HG03558 (cell line): ENCODE results near the gene ZNF70.

Experiments used
- ATAC-seq: cut with Tn5 transposase; IDR thresholded peaks from one replicate; pipeline ENCODE4 v1.9.1; 2021; ENCODE audit warnings: moderate number of reproducible peaks; ENCODE audit not compliant: unreplicated experiment; ENCODE audit errors: extremely low read depth

The ZNF70 gene

GRCh38 chr22:23697031-23697970, 53.6 kb downstream of the ZNF70 start:
- no peak for ATAC-seq

GRCh38 chr22:23696326-23696851, 54.5 kb downstream of the ZNF70 start:
- no peak for ATAC-seq

- ATAC-seq: no peak
Measured at GRCh38 chr22:23695571-23696325, 55.2 kb downstream of the ZNF70 start.

DNA sequence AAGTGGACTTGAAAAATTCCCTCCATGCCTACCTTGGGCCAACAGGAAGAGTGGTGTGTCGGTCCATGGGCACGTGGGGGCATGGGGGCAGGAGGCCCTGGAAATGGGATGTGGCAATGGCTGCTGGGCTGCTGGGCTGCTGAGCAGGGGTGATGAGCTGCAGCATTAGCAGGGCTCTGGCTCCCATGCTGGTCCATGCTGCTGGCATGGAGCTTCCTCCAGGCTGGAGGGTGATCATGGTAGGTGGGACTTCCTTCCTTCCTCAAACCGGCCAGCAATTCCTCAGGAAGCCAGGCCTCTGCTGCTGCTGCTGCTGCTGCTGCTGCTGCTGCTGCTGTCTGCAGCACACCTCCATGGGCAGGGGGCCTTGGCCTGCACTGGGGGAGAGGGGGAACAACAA, 55.8 kb downstream of the ZNF70 start:
- ATAC-seq: no peak

DNA sequence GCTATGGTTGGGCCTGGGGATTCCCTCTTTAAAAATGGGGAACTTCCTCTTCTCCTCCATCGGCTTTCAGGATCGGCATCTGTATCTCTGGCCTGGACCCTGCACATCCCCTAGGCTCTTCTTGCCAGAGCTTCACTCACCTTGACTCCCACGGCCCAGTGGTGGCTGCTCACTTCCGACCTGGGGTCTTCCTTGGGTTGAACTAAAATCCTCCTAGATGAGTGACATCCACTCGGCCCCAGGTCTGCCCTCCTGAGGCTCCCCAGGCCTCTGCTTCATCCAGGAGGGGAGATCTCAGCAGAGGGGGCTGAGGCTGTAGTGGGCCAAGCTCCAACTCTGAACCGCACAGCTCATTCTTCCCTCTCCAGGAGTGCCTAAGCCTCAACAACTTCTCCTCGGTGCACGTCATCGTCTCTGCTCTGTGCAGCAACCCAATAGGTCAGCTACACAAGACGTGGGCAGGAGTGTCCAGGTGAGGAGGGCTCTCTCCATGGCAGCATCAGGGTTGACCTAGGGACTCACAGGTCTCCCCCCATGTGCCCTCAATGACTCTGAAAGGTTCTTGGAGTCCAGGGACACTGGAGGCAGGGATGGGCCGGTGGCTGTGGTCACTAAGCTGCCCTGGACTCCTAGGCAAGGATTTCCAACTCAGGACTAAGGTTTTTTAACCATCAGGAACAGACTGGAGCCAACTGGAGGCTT, 56.8 kb downstream of the ZNF70 start:
- no peak for ATAC-seq

DNA sequence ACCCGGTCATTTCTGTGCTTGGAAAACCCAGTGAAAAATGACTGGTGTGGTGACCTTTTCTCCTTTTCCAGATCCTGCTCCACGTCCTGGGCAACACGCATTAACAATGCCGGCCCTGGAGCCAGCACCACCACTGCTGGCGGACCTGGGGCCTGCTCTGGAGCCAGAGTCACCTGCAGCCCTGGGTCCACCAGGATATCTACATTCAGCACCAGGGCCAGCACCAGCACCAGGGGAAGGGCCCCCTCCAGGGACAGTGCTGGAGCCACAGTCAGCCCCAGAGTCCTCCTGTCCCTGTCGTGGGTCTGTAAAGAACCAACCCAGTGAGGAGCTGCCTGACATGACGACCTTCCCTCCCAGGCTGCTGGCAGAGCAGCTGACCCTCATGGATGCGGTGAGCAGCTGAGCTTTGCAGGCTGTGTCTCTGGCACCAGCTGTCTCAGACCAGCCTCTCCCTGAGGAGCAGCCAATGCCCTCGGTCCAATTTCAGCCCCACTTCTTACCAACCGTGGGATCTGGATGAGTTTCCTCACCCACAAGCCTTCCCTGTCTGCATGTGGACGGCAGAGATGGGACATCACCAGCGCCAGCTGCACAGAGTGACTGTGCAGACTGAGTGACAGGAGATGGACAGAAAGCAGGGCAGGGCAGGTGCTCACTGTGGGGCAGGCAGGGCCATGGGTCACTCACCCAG, 58.2 kb downstream of the ZNF70 start:
- ATAC-seq: no peak

DNA sequence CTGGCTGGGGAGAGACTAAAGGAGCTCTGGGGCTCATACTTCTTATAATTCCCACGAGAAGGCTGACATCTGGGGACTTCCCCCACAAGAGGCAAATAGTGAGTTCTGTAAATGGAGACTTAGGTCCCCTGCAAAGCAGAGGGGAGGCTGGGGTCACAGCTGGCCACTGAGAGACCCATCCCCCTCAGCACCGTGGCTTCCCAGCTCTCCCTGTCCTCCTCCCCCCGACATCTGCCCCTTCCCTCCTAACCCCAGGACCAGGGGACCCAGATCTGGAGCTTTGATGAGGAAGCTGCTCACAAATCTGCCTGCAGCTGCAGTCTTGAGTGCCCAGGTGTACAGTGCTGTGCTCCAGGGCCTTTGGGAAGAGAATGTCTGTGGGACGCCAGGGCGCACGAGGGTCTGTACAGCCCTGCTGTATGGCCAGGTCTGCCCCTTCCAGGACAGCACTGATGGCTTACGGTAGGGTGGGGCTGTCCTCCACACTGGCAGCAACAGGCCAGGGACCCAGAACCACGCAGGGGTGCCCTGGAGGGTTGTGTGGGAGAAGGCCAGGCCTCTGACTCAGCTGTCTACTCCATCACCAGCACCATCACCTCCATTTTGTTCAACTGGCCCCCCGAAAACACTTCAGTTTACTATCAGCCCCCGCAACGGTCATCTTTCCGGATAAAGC, 59.0 kb downstream of the ZNF70 start:
- no peak for ATAC-seq

DNA sequence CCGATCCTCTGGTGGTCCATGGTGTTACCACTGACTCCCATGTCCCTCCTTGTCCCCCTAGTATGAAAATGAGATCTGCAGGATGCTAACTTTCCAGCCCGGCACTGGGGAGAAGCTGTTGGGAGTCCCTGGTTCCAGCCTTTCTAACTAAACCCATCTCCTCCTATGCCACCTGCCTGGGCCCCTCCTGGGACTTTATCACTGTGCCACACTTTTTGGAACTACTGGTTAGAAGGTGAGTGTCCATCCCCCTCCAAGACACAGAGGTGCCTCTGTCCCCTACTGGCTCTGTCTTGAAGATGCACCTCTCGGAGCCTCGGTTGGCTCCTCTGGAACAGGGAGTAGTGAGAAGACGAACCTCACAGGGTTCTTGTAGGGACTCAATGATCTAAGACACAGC, 60.2 kb downstream of the ZNF70 start, which contains the start of gene RGL4:
Gene RGL4, plus strand, starts transcription at position 301 of the 400 bp plus-strand sequence. CDS start 1,018 bp downstream, outside the sequence.
- no peak for ATAC-seq

DNA sequence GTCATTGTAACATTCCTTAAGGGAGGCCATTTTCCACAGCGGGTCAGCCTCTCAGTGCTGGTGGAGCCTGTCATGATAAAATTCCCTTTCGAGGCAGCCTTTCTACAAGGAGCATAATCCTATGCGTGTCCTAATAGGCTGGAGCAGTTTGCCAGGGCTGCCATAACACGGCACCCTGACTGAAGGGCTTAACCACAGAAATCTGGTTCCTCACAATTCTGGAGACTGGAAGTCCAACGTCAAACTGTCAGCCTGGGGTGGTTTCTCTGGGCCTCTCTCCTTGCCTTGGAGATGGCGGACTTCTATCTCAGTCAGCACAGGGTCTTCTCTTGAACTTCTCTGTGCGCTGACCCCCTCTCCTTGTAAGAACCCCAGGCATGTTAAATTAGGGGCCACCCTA, 61.5 kb downstream of the ZNF70 start:
- ATAC-seq: no peak
